ENCODE measurements around the gene XPO4.
"Not testable (repeated sequence)": the region's sequence is repeated elsewhere in the genome, so short reads cannot be mapped to it uniquely, and the experiment has no call there.

Gene XPO4

GRCh38 chr13:20923272-20923671 is 20.7 kb upstream of the XPO4 start:
- Histone ChIP-seq H3K4me1 (ENCODE audit: insufficient read depth, low read length) (no peaks in the 10 kb centered on the region), H3K9ac (ENCODE audit: low read depth, low read length) (no peak overlapping the region), H3K9me3 (ENCODE audit: insufficient read depth, low read depth, low read length) (no peaks in the 10 kb centered on the region), H3K27me3 (ENCODE audit: insufficient read depth, low read length) (no peaks in the 10 kb centered on the region), H3K4me3 (ENCODE audit: low read length) (no peak overlapping the region), H3K36me3 (ENCODE audit: insufficient read depth, low read length) (no peaks in the 10 kb centered on the region), H3K27ac (ENCODE audit: low read depth, low read length) (no peak overlapping the region)
- 94% methylated on average over 4 of the region's 4 CpGs for WGBS

GRCh38 chr13:20921572-20921971 is 19.0 kb upstream of the XPO4 start:
- H3K9ac ChIP-seq (ENCODE audit: low read depth, low read length) = no peak overlapping the region
- H3K27ac ChIP-seq (ENCODE audit: low read depth, low read length) = no peak overlapping the region
- no peaks in the 10 kb centered on the region for H3K27me3 ChIP-seq (ENCODE audit: insufficient read depth, low read length)
- H3K9me3 ChIP-seq (ENCODE audit: insufficient read depth, low read depth, low read length) = no peaks in the 10 kb centered on the region
- no peak overlapping the region for H3K4me3 ChIP-seq (ENCODE audit: low read length)
- WGBS = 89% methylated on average over 4 of the region's 4 CpGs
- no peaks in the 10 kb centered on the region for H3K4me1 ChIP-seq (ENCODE audit: insufficient read depth, low read length)
- H3K36me3 ChIP-seq (ENCODE audit: insufficient read depth, low read length) = no peaks in the 10 kb centered on the region

GRCh38 chr13:20915676-20916075 is 13.1 kb upstream of the XPO4 start:
- not testable (repeated sequence) for H3K9me3 ChIP-seq (ENCODE audit: insufficient read depth, low read depth, low read length); H3K9ac ChIP-seq (ENCODE audit: low read depth, low read length); H3K4me1 ChIP-seq (ENCODE audit: insufficient read depth, low read length); H3K36me3 ChIP-seq (ENCODE audit: insufficient read depth, low read length); H3K27me3 ChIP-seq (ENCODE audit: insufficient read depth, low read length); H3K27ac ChIP-seq (ENCODE audit: low read depth, low read length); H3K4me3 ChIP-seq (ENCODE audit: low read length)
- WGBS = 91% methylated on average over 6 of the region's 6 CpGs

- Histone ChIP-seq H3K9me3 (ENCODE audit: insufficient read depth, low read depth, low read length) (no peaks in the 10 kb centered on the region), H3K27ac (ENCODE audit: low read depth, low read length) (no peak overlapping the region), H3K36me3 (ENCODE audit: insufficient read depth, low read length) (no peaks in the 10 kb centered on the region), H3K9ac (ENCODE audit: low read depth, low read length) (no peak overlapping the region), H3K27me3 (ENCODE audit: insufficient read depth, low read length) (no peaks in the 10 kb centered on the region), H3K4me3 (ENCODE audit: low read length) (no peak overlapping the region), H3K4me1 (ENCODE audit: insufficient read depth, low read length) (no peaks in the 10 kb centered on the region)
- 93% methylated on average over 6 of the region's 6 CpGs for WGBS
Observed at GRCh38 chr13:20911037-20911436, 8.5 kb upstream of the XPO4 start.

- H3K27ac ChIP-seq (ENCODE audit: low read depth, low read length) = no peak overlapping the region
- no peak overlapping the region for H3K4me3 ChIP-seq (ENCODE audit: low read length)
- no peaks in the 10 kb centered on the region for H3K9me3 ChIP-seq (ENCODE audit: insufficient read depth, low read depth, low read length)
- no peak overlapping the region for H3K9ac ChIP-seq (ENCODE audit: low read depth, low read length)
- no peaks in the 10 kb centered on the region for H3K36me3 ChIP-seq (ENCODE audit: insufficient read depth, low read length)
- H3K27me3 ChIP-seq (ENCODE audit: insufficient read depth, low read length) = no peaks in the 10 kb centered on the region
- WGBS = 75% methylated on average over 6 of the region's 6 CpGs
- no peaks in the 10 kb centered on the region for H3K4me1 ChIP-seq (ENCODE audit: insufficient read depth, low read length)
Observed at GRCh38 chr13:20908714-20909497, 6.4 kb upstream of the XPO4 start.

- no peak overlapping the region for H3K4me3 ChIP-seq (ENCODE audit: low read length)
- H3K27ac ChIP-seq (ENCODE audit: low read depth, low read length) = no peak overlapping the region
- no peaks in the 10 kb centered on the region for H3K9me3 ChIP-seq (ENCODE audit: insufficient read depth, low read depth, low read length)
- peaks cover 8% of the 10 kb centered on the region for H3K36me3 ChIP-seq (ENCODE audit: insufficient read depth, low read length)
- no peaks in the 10 kb centered on the region for H3K27me3 ChIP-seq (ENCODE audit: insufficient read depth, low read length)
- peaks cover 8% of the 10 kb centered on the region for H3K4me1 ChIP-seq (ENCODE audit: insufficient read depth, low read length)
- H3K9ac ChIP-seq (ENCODE audit: low read depth, low read length) = no peak overlapping the region
Observed at GRCh38 chr13:20904908-20905307, 2.4 kb upstream of the XPO4 start.

GRCh38 chr13:20903164-20903475 is 574 bp upstream of the XPO4 start:
- 30% methylated on average over 14 of the region's 14 CpGs for WGBS
- Histone ChIP-seq H3K4me3 (ENCODE audit: low read length) (peak overlapping the region; percentile 99), H3K27me3 (ENCODE audit: insufficient read depth, low read length) (no peaks in the 10 kb centered on the region), H3K9ac (ENCODE audit: low read depth, low read length) (peak overlapping the region; percentile 98), H3K9me3 (ENCODE audit: insufficient read depth, low read depth, low read length) (no peaks in the 10 kb centered on the region), H3K4me1 (ENCODE audit: insufficient read depth, low read length) (peaks cover 8% of the 10 kb centered on the region), H3K27ac (ENCODE audit: low read depth, low read length) (peak overlapping the region; percentile 92), H3K36me3 (ENCODE audit: insufficient read depth, low read length) (peaks cover 23% of the 10 kb centered on the region)

GRCh38 chr13:20901668-20902437 is 693 bp downstream of the XPO4 start:
- Histone ChIP-seq H3K9ac (ENCODE audit: low read depth, low read length) (peak overlapping the region; percentile 98), H3K27me3 (ENCODE audit: insufficient read depth, low read length) (no peaks in the 10 kb centered on the region), H3K9me3 (ENCODE audit: insufficient read depth, low read depth, low read length) (no peaks in the 10 kb centered on the region), H3K27ac (ENCODE audit: low read depth, low read length) (peak overlapping the region; percentile 92), H3K4me3 (ENCODE audit: low read length) (peak overlapping the region; percentile 99), H3K4me1 (ENCODE audit: insufficient read depth, low read length) (peaks cover 8% of the 10 kb centered on the region), H3K36me3 (ENCODE audit: insufficient read depth, low read length) (peaks cover 23% of the 10 kb centered on the region)
- whole genome bisulfite sequencing = 4% methylated on average over 19 of the region's 21 CpGs

GRCh38 chr13:20894245-20894644 is 8.3 kb downstream of the XPO4 start:
- no peaks in the 10 kb centered on the region for H3K27me3 ChIP-seq (ENCODE audit: insufficient read depth, low read length)
- no peak overlapping the region for H3K4me3 ChIP-seq (ENCODE audit: low read length)
- peaks cover 10% of the 10 kb centered on the region for H3K36me3 ChIP-seq (ENCODE audit: insufficient read depth, low read length)
- no peaks in the 10 kb centered on the region for H3K9me3 ChIP-seq (ENCODE audit: insufficient read depth, low read depth, low read length)
- no peaks in the 10 kb centered on the region for H3K4me1 ChIP-seq (ENCODE audit: insufficient read depth, low read length)
- no peak overlapping the region for H3K27ac ChIP-seq (ENCODE audit: low read depth, low read length)
- 97% methylated on average over 2 of the region's 2 CpGs for WGBS
- no peak overlapping the region for H3K9ac ChIP-seq (ENCODE audit: low read depth, low read length)

- Histone ChIP-seq H3K27ac (ENCODE audit: low read depth, low read length) (no peak overlapping the region), H3K4me3 (ENCODE audit: low read length) (no peak overlapping the region), H3K36me3 (ENCODE audit: insufficient read depth, low read length) (0 out of 2 replicates have a peak, but pooled peaks cover 3% of the 10 kb centered on the region), H3K9ac (ENCODE audit: low read depth, low read length) (no peak overlapping the region), H3K4me1 (ENCODE audit: insufficient read depth, low read length) (no peaks in the 10 kb centered on the region), H3K27me3 (ENCODE audit: insufficient read depth, low read length) (no peaks in the 10 kb centered on the region), H3K9me3 (ENCODE audit: insufficient read depth, low read depth, low read length) (no peaks in the 10 kb centered on the region)
- 90% methylated on average over 7 of the region's 7 CpGs for WGBS
Observed at GRCh38 chr13:20891768-20892167, 10.8 kb downstream of the XPO4 start.

- Histone ChIP-seq H3K9me3 (ENCODE audit: insufficient read depth, low read depth, low read length) (no peaks in the 10 kb centered on the region), H3K4me1 (ENCODE audit: insufficient read depth, low read length) (no peaks in the 10 kb centered on the region), H3K4me3 (ENCODE audit: low read length) (no peak overlapping the region), H3K36me3 (ENCODE audit: insufficient read depth, low read length) (0 out of 2 replicates have a peak, but pooled peaks cover 3% of the 10 kb centered on the region), H3K27me3 (ENCODE audit: insufficient read depth, low read length) (no peaks in the 10 kb centered on the region), H3K9ac (ENCODE audit: low read depth, low read length) (no peak overlapping the region), H3K27ac (ENCODE audit: low read depth, low read length) (no peak overlapping the region)
- WGBS = 91% methylated on average over 3 of the region's 3 CpGs
Observed at GRCh38 chr13:20891034-20891433, 11.5 kb downstream of the XPO4 start.

Measured in HUES64 (cell line).